ENCODE measurements around the gene ZBTB49. TPM values are rescaled to one million over a fixed set of nuclear protein-coding genes. Genes with fewer than 3 reads are reported as not detected.
A peak's percentile ranks its signal among the peaks of the same experiment; 100 is the strongest.

The ZBTB49 gene
- total RNA-seq, 6 donors from 2014 or later, result 3.7 to 13.6 (median 4.5) TPM

DNA sequence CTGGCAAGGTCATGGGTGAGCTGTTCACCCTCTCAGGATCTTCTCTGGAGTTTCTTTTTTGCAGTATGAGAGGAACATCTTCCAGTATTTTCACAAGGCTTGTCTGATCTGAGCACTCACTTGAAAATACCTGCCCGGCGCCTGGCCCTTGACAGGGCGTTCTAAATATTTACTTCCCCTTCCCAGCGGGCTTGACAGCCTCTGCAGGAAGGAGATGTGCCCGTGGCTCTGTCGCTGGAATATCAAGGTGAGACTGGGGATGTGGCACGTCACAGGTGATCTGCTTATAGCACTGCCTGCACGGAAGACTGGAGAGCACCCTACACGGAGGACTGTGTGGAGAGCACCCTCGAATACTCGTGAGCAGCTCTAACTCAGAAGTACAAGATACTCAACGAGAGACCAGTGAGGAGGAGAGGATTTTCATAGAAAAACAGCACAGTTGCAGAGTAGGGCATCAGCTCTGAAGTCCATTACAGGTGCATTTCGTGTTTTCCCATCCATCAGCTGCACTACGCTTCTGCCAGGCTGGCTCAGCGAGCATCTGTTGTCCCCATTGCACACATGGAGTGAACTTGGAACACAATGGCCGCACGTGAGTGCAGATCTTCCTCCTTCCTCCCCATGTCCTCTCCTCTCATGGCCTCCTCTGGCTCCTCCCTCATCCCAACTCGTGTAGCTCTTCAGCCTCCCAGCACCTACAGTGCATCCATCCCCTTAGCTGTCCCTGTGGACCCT, 32.1 kb downstream of the ZBTB49 start:
- TF ChIP-seq CTCF (IDR thresholded peaks at IDR 0.05) (no peak), EP300 (IDR thresholded peaks at IDR 0.05) (no peak), POLR2AphosphoS5 (IDR thresholded peaks at IDR 0.05) (no peak), POLR2A (IDR thresholded peaks at IDR 0.05) (no peak)
- ATAC-seq (ENCODE audit: low FRiP score in 2 of 2), result no peak
- WGBS, 2 donors, result 65 to 75% methylated on average over 18 of the region's 18 CpGs
- no peak for DNase-seq
- Histone ChIP-seq H3K9me3 (no peaks in the 10 kb centered on the region), H3K4me1 (no peaks in the 10 kb centered on the region), H3K36me3 (peaks cover 5 to 49% (median 31%) of the 10 kb centered on the region in 4 donors), H3K4me3 (no peak overlapping the region), H3K27me3 (no peaks in the 10 kb centered on the region), H3K27ac (peak overlapping the region in 1 of 4 donors; percentile 35)

GRCh38 chr4:4323705-4324534, 33.9 kb downstream of the ZBTB49 start:
- no peaks in the 10 kb centered on the region for H3K9me3 ChIP-seq
- H3K27me3 ChIP-seq, result no peaks in the 10 kb centered on the region
- H3K4me3 ChIP-seq, result no peak overlapping the region
- DNase-seq, result peak in 1 of 2 donors; percentile 10
- peaks cover 2 to 32% (median 21%) of the 10 kb centered on the region in 4 donors for H3K36me3 ChIP-seq
- H3K4me1 ChIP-seq, result no peaks in the 10 kb centered on the region
- 45 to 49% methylated on average over 10 of the region's 10 CpGs for WGBS, 2 donors
- ATAC-seq (ENCODE audit: low FRiP score in 2 of 2), result no peak
- no peak for TF ChIP-seq POLR2A (IDR thresholded peaks at IDR 0.05)
- TF ChIP-seq POLR2AphosphoS5 (IDR thresholded peaks at IDR 0.05), result no peak
- no peak for TF ChIP-seq CTCF (IDR thresholded peaks at IDR 0.05)
- TF ChIP-seq EP300 (IDR thresholded peaks at IDR 0.05), result no peak
- H3K27ac ChIP-seq, result peak overlapping the region; percentile 48 to 84 (median 60)

GRCh38 chr4:4325321-4325720, 35.3 kb downstream of the ZBTB49 start:
- H3K36me3 ChIP-seq, result peaks cover 2 to 23% (median 20%) of the 10 kb centered on the region in 4 donors
- 93 to 98% methylated on average over 4 to 5 of the region's 5 CpGs for WGBS, 2 donors
- TF ChIP-seq POLR2A (IDR thresholded peaks at IDR 0.05) (no peak), POLR2AphosphoS5 (IDR thresholded peaks at IDR 0.05) (no peak), CTCF (IDR thresholded peaks at IDR 0.05) (no peak), EP300 (IDR thresholded peaks at IDR 0.05) (no peak)
- H3K4me3 ChIP-seq, result no peak overlapping the region
- DNase-seq, result peak in 1 of 2 donors; percentile 12
- H3K27me3 ChIP-seq, result no peaks in the 10 kb centered on the region
- no peaks in the 10 kb centered on the region for H3K9me3 ChIP-seq
- peak overlapping the region in 2 of 4 donors; percentile 65 to 84 for H3K27ac ChIP-seq
- H3K4me1 ChIP-seq, result no peaks in the 10 kb centered on the region
- ATAC-seq (ENCODE audit: low FRiP score in 2 of 2), result no peak

GRCh38 chr4:4326166-4326565, 36.1 kb downstream of the ZBTB49 start:
- DNase-seq (peak in 1 of 2 donors; percentile 3), ATAC-seq (ENCODE audit: low FRiP score in 2 of 2) (no peak)
- H3K4me1 ChIP-seq, result no peaks in the 10 kb centered on the region
- 94 to 98% methylated on average over 4 of the region's 4 CpGs for WGBS, 2 donors
- no peak overlapping the region for H3K27ac ChIP-seq
- H3K4me3 ChIP-seq, result no peak overlapping the region
- TF ChIP-seq EP300 (IDR thresholded peaks at IDR 0.05) (no peak), POLR2AphosphoS5 (IDR thresholded peaks at IDR 0.05) (no peak), CTCF (IDR thresholded peaks at IDR 0.05) (no peak), POLR2A (IDR thresholded peaks at IDR 0.05) (no peak)
- no peaks in the 10 kb centered on the region for H3K27me3 ChIP-seq
- peaks cover 0 to 15% (median 11%) of the 10 kb centered on the region in 4 donors for H3K36me3 ChIP-seq
- no peaks in the 10 kb centered on the region for H3K9me3 ChIP-seq

Measured in upper lobe of left lung (tissue), 6 donors.